ENCODE results near the gene MT1F.

Gene MT1F

GRCh38 chr16:56684926-56685590 lies 27.3 kb downstream of the MT1F start:
- TF ChIP-seq EZH2phosphoT487 (IDR thresholded peaks at IDR 0.05; ENCODE audit: low read depth) (no peak), CTCF (IDR thresholded peaks at IDR 0.05; ENCODE audit: low read depth, low read length) (no peak)
- Histone ChIP-seq H2AFZ (ENCODE audit: low read depth, low read length) (no peak overlapping the region), H3K9me3 (ENCODE audit: insufficient read depth, low read length) (no peaks in the 10 kb centered on the region), H3K27ac (ENCODE audit: low read length) (no peak overlapping the region), H4K20me1 (ENCODE audit: insufficient read depth, low read length) (no peaks in the 10 kb centered on the region), H3K27me3 (ENCODE audit: low read depth, low read length) (no peaks in the 10 kb centered on the region; the same call in 1 of the 2 replicates), H3K9ac (ENCODE audit: low read length) (no peak overlapping the region), H3K4me2 (ENCODE audit: low read length) (no peak overlapping the region), H3K4me3 (ENCODE audit: low read length) (no peak overlapping the region), H3K36me3 (replicated peaks; ENCODE audit: low read depth, low read length) (no peaks in the 10 kb centered on the region), H3K4me1 (ENCODE audit: low read length) (peaks cover 14% of the 10 kb centered on the region), H3K79me2 (ENCODE audit: low read length) (no peaks in the 10 kb centered on the region)

- Histone ChIP-seq H3K79me2 (ENCODE audit: low read length) (no peaks in the 10 kb centered on the region), H3K4me3 (ENCODE audit: low read length) (no peak overlapping the region), H3K27me3 (ENCODE audit: low read depth, low read length) (no peaks in the 10 kb centered on the region; the same call in 1 of the 2 replicates), H3K4me1 (ENCODE audit: low read length) (peaks cover 11% of the 10 kb centered on the region), H3K36me3 (replicated peaks; ENCODE audit: low read depth, low read length) (no peaks in the 10 kb centered on the region), H3K4me2 (ENCODE audit: low read length) (no peak overlapping the region), H2AFZ (ENCODE audit: low read depth, low read length) (no peak overlapping the region), H3K27ac (ENCODE audit: low read length) (no peak overlapping the region), H3K9me3 (ENCODE audit: insufficient read depth, low read length) (no peaks in the 10 kb centered on the region), H4K20me1 (ENCODE audit: insufficient read depth, low read length) (no peaks in the 10 kb centered on the region), H3K9ac (ENCODE audit: low read length) (no peak overlapping the region)
- no peak for TF ChIP-seq EZH2phosphoT487 (IDR thresholded peaks at IDR 0.05; ENCODE audit: low read depth)
- no peak for TF ChIP-seq CTCF (IDR thresholded peaks at IDR 0.05; ENCODE audit: low read depth, low read length)
These were observed 29.0 kb downstream of the MT1F start for GRCh38 chr16:56686758-56687157.

- no peak overlapping the region for H3K4me2 ChIP-seq (ENCODE audit: low read length)
- no peaks in the 10 kb centered on the region for H3K9me3 ChIP-seq (ENCODE audit: insufficient read depth, low read length)
- H3K27ac ChIP-seq (ENCODE audit: low read length): no peak overlapping the region
These were observed 31.0 kb downstream of the MT1F start for GRCh38 chr16:56688762-56689161.

GRCh38 chr16:56689171-56689570 lies 31.4 kb downstream of the MT1F start:
- TF ChIP-seq CTCF (IDR thresholded peaks at IDR 0.05; ENCODE audit: low read depth, low read length) (no peak), EZH2phosphoT487 (IDR thresholded peaks at IDR 0.05; ENCODE audit: low read depth) (no peak)
- Histone ChIP-seq H2AFZ (ENCODE audit: low read depth, low read length) (no peak overlapping the region), H3K4me3 (ENCODE audit: low read length) (no peak overlapping the region), H3K9ac (ENCODE audit: low read length) (no peak overlapping the region), H3K36me3 (replicated peaks; ENCODE audit: low read depth, low read length) (no peaks in the 10 kb centered on the region), H4K20me1 (ENCODE audit: insufficient read depth, low read length) (no peaks in the 10 kb centered on the region), H3K4me1 (ENCODE audit: low read length) (no peaks in the 10 kb centered on the region), H3K79me2 (ENCODE audit: low read length) (no peaks in the 10 kb centered on the region), H3K4me2 (ENCODE audit: low read length) (no peak overlapping the region), H3K9me3 (ENCODE audit: insufficient read depth, low read length) (no peaks in the 10 kb centered on the region), H3K27me3 (ENCODE audit: low read depth, low read length) (no peaks in the 10 kb centered on the region; the same call in 1 of the 2 replicates), H3K27ac (ENCODE audit: low read length) (no peak overlapping the region)

More at GRCh38 chr16:56688762-56689161, 31.0 kb downstream of the MT1F start:
- no peaks in the 10 kb centered on the region for H3K36me3 ChIP-seq (replicated peaks; ENCODE audit: low read depth, low read length)
- no peak overlapping the region for H3K9ac ChIP-seq (ENCODE audit: low read length)
- H3K4me1 ChIP-seq (ENCODE audit: low read length): no peaks in the 10 kb centered on the region
- H3K4me3 ChIP-seq (ENCODE audit: low read length): no peak overlapping the region
- no peaks in the 10 kb centered on the region for H4K20me1 ChIP-seq (ENCODE audit: insufficient read depth, low read length)
- no peak overlapping the region for H2AFZ ChIP-seq (ENCODE audit: low read depth, low read length)
- no peaks in the 10 kb centered on the region; the same call in 1 of the 2 replicates for H3K27me3 ChIP-seq (ENCODE audit: low read depth, low read length)
- H3K79me2 ChIP-seq (ENCODE audit: low read length): no peaks in the 10 kb centered on the region
- TF ChIP-seq EZH2phosphoT487 (IDR thresholded peaks at IDR 0.05; ENCODE audit: low read depth): no peak
- no peak for TF ChIP-seq CTCF (IDR thresholded peaks at IDR 0.05; ENCODE audit: low read depth, low read length)
